Left cardiac atrium (tissue), 4 donors: ENCODE measurements around the gene OSBPL10. TPM values are rescaled to one million over a fixed set of nuclear protein-coding genes. Genes with fewer than 3 reads are reported as not detected.
A peak's percentile ranks its signal among the peaks of the same experiment; 100 is the strongest.
"Not testable (repeated sequence)": the region's sequence is repeated elsewhere in the genome, so short reads cannot be mapped to it uniquely, and the experiment has no call there.

ENCODE experiments used
- ATAC-seq, 2 donors: fragments of 200-7000 bp; cut with Tn5 transposase; one replicate each; pipeline ENCODE4 v1.9.1; 2020; ENCODE audit warnings: mild to moderate bottlenecking in 2 of 2, moderate library complexity in 2 of 2
- DNase-seq: peaks from one replicate; pipeline ENCODE4 v3.0.0-alpha.2; 2020
- intact Hi-C, 2 donors: fragments of 100-400 bp; cut with DNase I; formaldehyde crosslinking; loops; one replicate each; pipeline versions ENCODE4 v1.14.1 to v1.15.1; 2022 to 2023
- total RNA-seq, 2 donors: library from RNA; stranded (reverse); fragmentation: NEBNext Ultra II Directional; extraction: Animal tissue kit (Norgen Biotek cat#: 25700); gene quantifications; one replicate each; pipeline ENCODE4 v1.2.1, GENCODE V29; 2021
- donor health status: DM: no; HTN: yes; CAD: no.
- donor health status: DM: no; HTN: yes; CAD: no; lungs with severe emphysema.
- donor health status: DM: yes; HTN: yes; CAD: no.
- donor health status: Dilated cardiomyopathy.

The OSBPL10 gene
- total RNA-seq, 2 donors from 2014 or later = 5.7 to 5.8 TPM

DNA sequence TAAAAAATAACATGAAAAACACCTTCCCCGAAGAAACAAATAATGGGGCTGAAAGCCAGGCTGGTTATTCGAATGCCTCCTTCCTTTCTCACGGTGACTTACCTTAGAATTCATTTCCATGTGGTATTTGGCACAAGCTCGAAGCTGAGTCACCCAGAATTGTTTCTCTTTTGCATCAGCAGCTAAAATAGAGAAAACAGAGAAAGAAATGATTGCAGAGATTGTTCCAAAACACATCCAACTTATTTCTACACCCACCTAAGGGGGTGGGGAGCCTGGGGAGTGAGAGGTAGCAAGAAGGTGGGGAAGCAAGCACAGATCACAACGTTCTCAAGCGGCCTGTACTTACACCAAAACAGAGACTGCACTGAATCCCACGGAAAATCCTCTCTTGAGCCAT is 104.7 kb downstream of the OSBPL10 start:
- intact Hi-C loops = no loop called here
- ATAC-seq = peak in 1 of 2 donors; percentile 48
- no peak for DNase-seq

- intact Hi-C loops = no loop called here
- DNase-seq = no peak
- ATAC-seq = no peak
Measured at GRCh38 chr3:31875437-31875836, 105.6 kb downstream of the OSBPL10 start.

DNA sequence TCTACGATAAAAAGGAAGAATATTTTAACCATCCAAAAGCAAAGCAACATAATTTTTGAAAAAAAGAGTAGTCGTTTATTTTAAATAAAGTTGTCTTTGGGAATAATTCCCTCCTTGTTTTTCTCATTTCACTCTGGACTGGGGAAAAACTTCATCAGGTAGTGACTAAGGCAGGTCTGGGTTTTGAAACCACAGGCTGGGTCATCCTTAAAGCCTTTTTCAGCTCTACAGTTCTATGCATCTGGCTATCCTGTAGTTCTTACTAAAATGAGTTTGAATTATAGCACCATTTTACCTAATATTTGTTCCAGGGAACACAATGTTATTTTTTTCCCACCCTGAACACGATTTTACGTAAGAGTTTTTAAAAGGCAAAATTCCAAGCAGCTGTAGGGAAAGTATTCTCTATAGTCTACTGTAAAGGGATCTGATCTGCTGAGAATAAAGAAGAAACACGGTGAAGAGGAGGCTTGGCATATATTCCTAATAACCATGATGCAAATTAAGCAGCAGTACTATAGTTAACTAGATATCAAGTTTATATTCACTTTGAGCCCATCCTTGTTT is 107.7 kb downstream of the OSBPL10 start:
- intact Hi-C loops = no loop called here
- no peak for DNase-seq

DNA sequence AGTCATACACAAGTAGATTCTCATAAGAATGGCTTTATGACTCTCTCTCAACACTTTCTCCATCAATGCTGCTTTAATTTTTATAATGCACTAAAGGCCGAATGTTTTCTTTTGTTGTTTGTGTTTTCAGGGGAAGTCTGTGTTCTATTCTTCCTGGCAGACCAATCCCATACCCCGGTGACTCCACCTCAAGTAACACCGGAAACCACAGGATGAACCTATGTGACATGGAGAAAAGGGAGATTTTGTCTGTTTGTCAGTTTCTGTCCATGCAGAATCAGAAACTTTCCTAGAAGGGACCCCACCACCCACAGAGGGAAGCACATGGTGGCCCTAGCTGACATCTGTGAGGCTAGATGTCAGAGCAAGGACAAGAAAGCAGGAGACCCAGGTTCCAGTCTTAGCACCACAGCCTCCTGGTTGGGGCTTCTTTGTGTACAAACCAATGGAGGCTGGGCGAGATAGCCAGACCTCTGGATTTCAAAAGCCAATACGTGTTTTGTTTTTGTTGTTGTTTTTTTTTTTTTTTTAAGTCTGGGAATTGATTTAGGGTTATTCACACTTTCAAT is 109.0 kb downstream of the OSBPL10 start:
- intact Hi-C loops = no loop called here

More for the DNA sequence above, 107.7 kb downstream of the OSBPL10 start:
- no peak for ATAC-seq

DNA sequence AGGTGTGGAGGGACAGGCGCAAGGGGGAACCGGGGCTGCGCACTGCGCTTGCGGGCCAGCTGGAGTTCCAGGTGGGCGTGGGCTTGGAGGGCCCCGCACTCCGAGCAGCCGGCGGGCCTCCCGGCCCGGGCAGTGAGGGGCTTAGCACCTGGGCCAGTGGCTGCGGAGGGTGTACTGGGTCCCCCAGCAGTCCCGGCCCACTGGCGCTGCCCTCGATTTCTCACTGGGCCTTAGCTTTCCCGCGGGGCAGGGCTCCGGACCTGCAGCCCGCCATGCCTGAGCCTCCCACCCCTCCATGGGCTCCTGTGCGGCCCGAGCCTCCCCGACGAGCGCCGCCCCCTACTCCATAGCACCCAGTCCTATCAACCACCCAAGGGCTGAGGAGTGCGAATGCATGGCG is 111.0 kb downstream of the OSBPL10 start:
- ATAC-seq, intact Hi-C loops, DNase-seq: not testable (repeated sequence)

More for the DNA sequence above, 109.0 kb downstream of the OSBPL10 start:
- ATAC-seq = no peak
- DNase-seq = no peak

GRCh38 chr3:31868236-31868635 is 112.8 kb downstream of the OSBPL10 start:
- intact Hi-C loops = no loop called here

DNA sequence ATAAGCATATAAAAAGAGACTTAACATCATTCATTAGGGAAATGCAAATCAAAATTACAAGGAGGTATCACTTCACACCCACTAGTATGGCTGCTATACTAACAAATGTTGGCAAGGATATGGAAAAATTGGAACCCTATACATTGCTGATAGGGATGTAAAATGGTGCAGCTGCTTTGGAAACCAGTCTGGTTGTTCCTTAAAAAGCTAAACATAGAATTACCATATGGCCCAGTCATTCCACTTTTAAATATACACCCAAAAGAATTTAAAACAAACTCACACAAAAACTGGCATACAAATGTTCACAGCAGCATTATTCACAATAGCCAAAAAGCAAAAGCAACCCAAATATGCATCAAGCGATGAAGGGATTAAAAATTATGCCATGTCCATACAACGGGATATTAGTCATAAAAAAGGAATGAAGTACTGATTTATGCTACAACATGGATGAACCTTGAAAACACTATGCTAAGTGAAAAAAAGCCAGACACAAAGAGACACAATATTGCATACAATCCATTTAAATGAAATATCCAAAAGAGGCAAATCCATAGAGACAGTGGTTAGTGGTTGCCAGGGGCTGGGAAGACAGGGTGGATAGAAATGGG is 118.3 kb downstream of the OSBPL10 start:
- ATAC-seq = no peak
- no peak for DNase-seq
- intact Hi-C loops = no loop called here

More at GRCh38 chr3:31868236-31868635, 112.8 kb downstream of the OSBPL10 start:
- DNase-seq (no peak), ATAC-seq (no peak)

- ATAC-seq (no peak), DNase-seq (no peak)
- intact Hi-C loops = no loop called here
Measured at GRCh38 chr3:31861826-31862225, 119.2 kb downstream of the OSBPL10 start.

DNA sequence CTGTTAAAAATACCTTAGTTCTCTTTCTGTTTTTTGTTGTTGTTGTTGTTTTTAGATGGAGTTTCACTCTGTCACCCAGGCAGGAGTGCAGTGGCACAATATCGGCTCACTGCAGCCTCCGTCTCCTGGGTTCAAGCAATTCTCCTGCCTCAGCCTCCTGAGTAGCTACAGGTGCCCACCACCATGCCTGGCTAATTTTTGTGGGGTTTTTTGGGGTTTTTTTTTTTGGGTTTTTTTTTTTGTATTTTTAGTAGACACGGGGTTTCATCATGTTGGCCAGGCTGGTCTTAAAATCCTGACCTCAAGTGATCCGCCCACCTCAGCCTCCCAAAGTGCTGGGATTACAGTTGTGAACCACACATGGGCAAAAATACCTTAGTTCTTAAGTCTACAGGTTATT is 120.4 kb downstream of the OSBPL10 start:
- intact Hi-C loops, ATAC-seq, DNase-seq: not testable (repeated sequence)

DNA sequence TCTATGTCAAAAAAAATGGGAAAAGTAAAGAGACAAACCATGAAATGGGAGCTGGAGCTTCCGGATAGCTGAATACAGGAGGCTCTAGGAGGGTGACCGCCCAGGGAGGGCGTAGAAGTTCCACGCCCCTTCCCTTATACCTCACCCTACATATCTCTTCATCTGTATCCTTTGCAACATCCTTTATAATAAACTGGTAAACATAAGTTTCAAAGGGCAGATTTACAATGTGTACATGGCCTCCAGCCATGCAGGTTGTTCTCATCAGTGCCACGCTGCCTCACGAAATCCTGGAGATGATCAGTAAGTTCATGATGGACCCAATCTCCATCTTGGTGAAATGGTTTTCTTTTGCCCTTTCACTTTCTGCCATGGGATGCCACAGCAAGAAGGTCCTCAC is 121.8 kb downstream of the OSBPL10 start:
- intact Hi-C loops = no loop called here
- no peak for DNase-seq

GRCh38 chr3:31858439-31858838 is 122.6 kb downstream of the OSBPL10 start:
- no peak for DNase-seq

More for the DNA sequence above, 121.8 kb downstream of the OSBPL10 start:
- no peak for ATAC-seq

DNA sequence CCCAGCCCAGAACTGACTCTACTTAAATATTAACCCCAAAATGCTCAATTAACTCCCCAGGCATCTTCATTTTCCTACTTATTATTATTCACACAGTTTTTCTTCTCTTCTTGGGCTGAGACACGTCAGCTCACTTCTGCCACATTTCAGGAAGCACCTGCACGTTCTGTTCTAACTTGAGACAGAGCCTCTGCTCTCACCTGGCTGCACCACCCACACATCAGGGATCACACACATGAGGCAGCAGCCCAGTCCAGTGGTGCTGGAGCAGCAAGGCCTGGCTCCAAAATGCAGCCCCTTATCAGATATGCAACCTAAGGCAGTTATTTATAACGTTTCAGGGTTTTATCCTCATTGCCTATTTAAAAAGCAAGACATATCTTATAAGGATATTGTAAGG is 127.5 kb downstream of the OSBPL10 start:
- DNase-seq = no peak
- intact Hi-C loops = no loop called here
- no peak for ATAC-seq

More at GRCh38 chr3:31858439-31858838, 122.6 kb downstream of the OSBPL10 start:
- ATAC-seq = no peak
- intact Hi-C loops = no loop called here

- intact Hi-C loops = no loop called here
- ATAC-seq (no peak), DNase-seq (no peak)
Measured at GRCh38 chr3:31851278-31851677, 129.8 kb downstream of the OSBPL10 start.

DNA sequence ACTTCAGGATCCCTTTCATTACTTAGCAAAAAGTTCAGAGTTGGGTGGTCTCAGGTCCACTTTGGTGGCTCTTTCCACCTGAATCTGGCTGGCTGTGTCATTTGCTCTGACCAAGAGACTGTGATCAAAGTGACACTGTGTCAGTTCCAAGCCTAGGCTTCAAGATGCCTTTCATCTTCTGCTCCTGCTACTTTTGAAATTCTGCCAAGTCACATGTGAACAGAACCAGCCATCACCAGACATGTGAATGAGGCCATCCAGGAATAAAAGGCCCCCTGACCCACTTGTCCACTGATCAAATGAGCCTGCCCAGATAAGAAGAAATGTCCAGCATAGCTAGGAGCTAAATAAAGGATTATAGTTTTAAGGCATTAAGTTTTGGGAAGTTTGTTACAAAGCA is 132.2 kb downstream of the OSBPL10 start:
- no peak for ATAC-seq
- no peak for DNase-seq
- intact Hi-C loops = no loop called here

DNA sequence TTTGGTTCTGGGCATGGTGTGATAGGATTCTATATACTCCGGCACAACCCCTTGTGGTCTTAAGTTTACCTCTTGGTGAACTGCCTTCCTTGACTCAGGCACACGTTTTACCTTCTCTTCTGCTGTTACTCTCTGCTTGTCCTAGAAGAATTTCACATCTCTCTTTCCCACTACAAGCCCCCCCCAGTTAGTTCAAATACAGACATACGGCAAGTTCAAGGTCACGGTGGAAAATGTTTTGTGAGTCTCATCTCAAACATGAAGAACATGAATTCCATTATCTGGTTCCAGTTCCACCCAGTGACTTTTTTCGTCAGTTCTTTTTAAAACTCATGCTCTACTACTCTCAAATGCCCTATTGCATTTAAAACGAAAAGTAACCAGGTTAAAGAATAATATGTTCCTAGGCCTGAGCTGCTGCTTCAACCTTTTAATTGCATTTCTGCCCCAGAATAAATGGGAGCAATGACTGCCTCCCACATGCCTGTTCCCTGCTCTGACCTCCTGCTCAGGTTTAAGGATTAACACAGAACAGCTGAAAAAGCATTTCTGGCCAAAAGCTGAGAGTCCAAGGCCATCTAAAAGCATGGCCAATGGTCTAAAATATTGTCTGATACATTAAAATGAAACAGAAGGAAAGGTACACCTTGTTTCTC is 132.8 kb downstream of the OSBPL10 start:
- DNase-seq (no peak), ATAC-seq (no peak)
- intact Hi-C loops = no loop called here

GRCh38 chr3:31847760-31848159 is 133.3 kb downstream of the OSBPL10 start:
- intact Hi-C loops = no loop called here
- no peak for DNase-seq
- no peak for ATAC-seq

DNA sequence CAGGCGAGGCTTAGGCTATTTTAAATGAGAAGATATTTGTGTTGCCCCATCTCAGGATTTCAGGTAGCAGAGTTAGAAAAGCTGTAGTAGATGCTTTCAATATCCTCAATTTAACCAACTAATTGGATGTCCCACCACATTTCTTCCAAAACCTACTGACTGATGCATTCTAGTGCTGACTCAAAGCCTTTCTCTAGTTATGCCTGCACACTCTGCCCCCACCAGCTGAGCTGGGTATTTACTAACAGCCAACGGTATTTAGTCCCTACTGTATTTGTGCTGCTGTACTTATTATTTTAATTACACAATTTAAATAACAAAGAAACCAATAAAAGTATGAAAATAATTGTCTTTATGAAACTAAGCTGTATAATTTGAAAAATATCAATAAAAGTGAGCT is 139.5 kb downstream of the OSBPL10 start:
- ATAC-seq = no peak
- DNase-seq = no peak
- intact Hi-C loops = no loop called here

DNA sequence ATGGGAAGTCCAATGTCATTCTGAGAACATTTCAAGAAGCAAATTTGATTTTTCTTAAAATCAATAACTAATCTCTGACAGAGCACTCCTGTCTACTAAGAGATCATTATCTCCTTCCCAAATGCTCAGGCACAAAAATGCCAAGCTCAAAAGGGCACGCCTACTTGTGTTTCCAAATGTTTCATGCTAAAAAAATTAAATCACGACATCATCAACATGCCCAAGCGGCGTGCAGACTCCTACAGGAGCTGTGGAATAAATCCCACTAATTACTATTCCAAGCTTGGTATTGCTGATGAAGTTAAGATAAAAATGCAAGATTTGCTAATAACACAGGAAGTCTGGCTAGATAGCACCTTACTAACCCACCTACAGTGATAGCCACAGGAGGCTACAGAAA is 140.8 kb downstream of the OSBPL10 start:
- ATAC-seq = no peak
- DNase-seq = no peak
- intact Hi-C loops = no loop called here

DNA sequence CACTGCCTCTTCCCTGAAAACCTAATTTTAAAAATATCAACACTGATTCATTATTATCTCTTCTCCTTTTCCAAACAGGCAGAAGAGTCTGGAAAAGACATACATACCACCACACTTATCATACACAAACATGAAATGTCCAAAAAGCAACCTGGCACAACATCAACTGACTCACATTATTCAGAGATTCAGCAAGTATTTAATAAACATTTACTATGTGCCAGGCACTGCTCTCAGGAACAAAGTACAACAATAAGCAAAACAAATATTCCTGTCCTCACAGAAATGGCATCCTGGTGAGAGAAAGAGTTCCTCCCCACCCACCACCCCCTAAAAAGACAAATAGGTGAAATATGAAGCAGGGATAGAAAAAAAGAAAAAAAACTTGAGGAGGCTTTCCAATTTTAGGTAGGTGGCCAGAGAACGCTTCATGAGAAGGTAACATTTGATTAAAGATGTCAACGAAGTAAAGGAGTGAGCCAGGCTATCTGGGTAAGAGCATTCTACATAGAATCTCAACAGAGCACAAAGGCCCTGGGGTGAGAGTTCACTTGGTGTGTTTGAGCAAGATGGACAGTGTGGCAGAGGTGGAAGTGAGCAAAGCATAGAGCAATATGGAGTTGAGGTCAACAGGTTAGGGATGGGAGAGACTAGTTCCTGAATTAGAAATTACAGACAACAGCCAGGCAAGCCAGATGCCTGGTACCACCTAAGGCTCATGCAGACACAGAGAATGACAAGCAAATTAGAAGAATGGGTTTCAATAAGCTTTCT is 141.7 kb downstream of the OSBPL10 start:
- no peak for ATAC-seq
- intact Hi-C loops = no loop called here
- no peak for DNase-seq
